ENCODE results near the gene MFAP3. TPM values are rescaled to one million over a fixed set of nuclear protein-coding genes. Genes with fewer than 3 reads are reported as not detected.
"Not testable (repeated sequence)": the region's sequence is repeated elsewhere in the genome, so short reads cannot be mapped to it uniquely, and the experiment has no call there.

Gene MFAP3
- total RNA-seq, 6 donors from 2014 or later = 6.4 to 34.5 (median 25.6) TPM

- H3K4me3 ChIP-seq = no peak overlapping the region
- no peak for TF ChIP-seq EP300 (IDR thresholded peaks at IDR 0.05)
- no peak for TF ChIP-seq POLR2AphosphoS5 (IDR thresholded peaks at IDR 0.05)
- TF ChIP-seq CTCF (IDR thresholded peaks at IDR 0.05) = no peak
- TF ChIP-seq POLR2A (IDR thresholded peaks at IDR 0.05) = no peak
- peaks cover 0 to 5% (median 0%) of the 10 kb centered on the region in 4 donors for H3K4me1 ChIP-seq
- no peaks in the 10 kb centered on the region for H3K27me3 ChIP-seq
- H3K36me3 ChIP-seq = peaks cover 0 to 20% (median 6%) of the 10 kb centered on the region in 4 donors
- ATAC-seq (ENCODE audit: low FRiP score in 2 of 2) (no peak), DNase-seq (no peak)
- H3K9me3 ChIP-seq = no peaks in the 10 kb centered on the region
- 63 to 66% methylated on average over 3 of the region's 3 CpGs for WGBS, 2 donors
- no peak overlapping the region for H3K27ac ChIP-seq
These were observed 28.1 kb upstream of the MFAP3 start for GRCh38 chr5:154010660-154011059.

- H3K4me1 ChIP-seq = peaks cover 0 to 5% (median 0%) of the 10 kb centered on the region in 4 donors
- DNase-seq (no peak), ATAC-seq (ENCODE audit: low FRiP score in 2 of 2) (no peak)
- no peak for TF ChIP-seq CTCF (IDR thresholded peaks at IDR 0.05)
- peak in 1 of 2 donors; percentile 35 for TF ChIP-seq POLR2AphosphoS5 (IDR thresholded peaks at IDR 0.05)
- H3K27me3 ChIP-seq = no peaks in the 10 kb centered on the region
- WGBS, 2 donors = 80 to 87% methylated on average over 4 of the region's 4 CpGs
- H3K27ac ChIP-seq = peak overlapping the region in 1 of 4 donors; percentile 51
- peaks cover 0 to 18% (median 3%) of the 10 kb centered on the region in 4 donors for H3K36me3 ChIP-seq
- H3K9me3 ChIP-seq = no peaks in the 10 kb centered on the region
- H3K4me3 ChIP-seq = no peak overlapping the region
These were observed 23.6 kb upstream of the MFAP3 start for GRCh38 chr5:154015071-154015693.

- not testable (repeated sequence) for H3K27me3 ChIP-seq; H3K27ac ChIP-seq; ATAC-seq (ENCODE audit: low FRiP score in 2 of 2); DNase-seq; H3K9me3 ChIP-seq; H3K4me1 ChIP-seq; H3K4me3 ChIP-seq
- H3K36me3 ChIP-seq = peaks cover 0 to 14% (median 0%) of the 10 kb centered on the region in 4 donors
- WGBS, 2 donors = 88 to 93% methylated on average over 1 of the region's 1 CpG
These were observed 19.8 kb upstream of the MFAP3 start for GRCh38 chr5:154018919-154019318.

GRCh38 chr5:154025951-154026350 is 12.8 kb upstream of the MFAP3 start:
- no peak for ATAC-seq (ENCODE audit: low FRiP score in 2 of 2)

GRCh38 chr5:154031937-154032489 is 6.8 kb upstream of the MFAP3 start:
- H3K4me1 ChIP-seq = peaks cover 0 to 3% (median 2%) of the 10 kb centered on the region in 4 donors
- DNase-seq = no peak

More at GRCh38 chr5:154025951-154026350, 12.8 kb upstream of the MFAP3 start:
- Histone ChIP-seq H3K36me3 (peaks cover 11 to 65% (median 19%) of the 10 kb centered on the region in 4 donors), H3K4me1 (no peaks in the 10 kb centered on the region), H3K27ac (no peak overlapping the region), H3K27me3 (no peaks in the 10 kb centered on the region), H3K4me3 (no peak overlapping the region), H3K9me3 (no peaks in the 10 kb centered on the region)
- TF ChIP-seq POLR2AphosphoS5 (IDR thresholded peaks at IDR 0.05) = no peak
- TF ChIP-seq CTCF (IDR thresholded peaks at IDR 0.05) = no peak
- TF ChIP-seq EP300 (IDR thresholded peaks at IDR 0.05) = no peak
- TF ChIP-seq POLR2A (IDR thresholded peaks at IDR 0.05) = no peak
- no peak for DNase-seq

More at GRCh38 chr5:154031937-154032489, 6.8 kb upstream of the MFAP3 start:
- WGBS, 2 donors = 78 to 88% methylated on average over 2 of the region's 2 CpGs
- no peak for ATAC-seq (ENCODE audit: low FRiP score in 2 of 2)
- Histone ChIP-seq H3K4me3 (no peak overlapping the region), H3K36me3 (peaks cover 5 to 34% (median 15%) of the 10 kb centered on the region in 4 donors), H3K27ac (no peak overlapping the region), H3K9me3 (no peaks in the 10 kb centered on the region), H3K27me3 (no peaks in the 10 kb centered on the region)
- no peak for TF ChIP-seq CTCF (IDR thresholded peaks at IDR 0.05)
- TF ChIP-seq POLR2AphosphoS5 (IDR thresholded peaks at IDR 0.05) = no peak
- no peak for TF ChIP-seq EP300 (IDR thresholded peaks at IDR 0.05)
- TF ChIP-seq POLR2A (IDR thresholded peaks at IDR 0.05) = no peak

All from upper lobe of left lung (tissue), 6 donors.